Measurements from ENCODE around the gene KRT6C. TPM values are rescaled to one million over a fixed set of nuclear protein-coding genes. Genes with fewer than 3 reads are reported as not detected.
"Not testable (repeated sequence)": the region's sequence is repeated elsewhere in the genome, so short reads cannot be mapped to it uniquely, and the experiment has no call there.

KRT6C gene
- 19.3 TPM for total RNA-seq

DNA sequence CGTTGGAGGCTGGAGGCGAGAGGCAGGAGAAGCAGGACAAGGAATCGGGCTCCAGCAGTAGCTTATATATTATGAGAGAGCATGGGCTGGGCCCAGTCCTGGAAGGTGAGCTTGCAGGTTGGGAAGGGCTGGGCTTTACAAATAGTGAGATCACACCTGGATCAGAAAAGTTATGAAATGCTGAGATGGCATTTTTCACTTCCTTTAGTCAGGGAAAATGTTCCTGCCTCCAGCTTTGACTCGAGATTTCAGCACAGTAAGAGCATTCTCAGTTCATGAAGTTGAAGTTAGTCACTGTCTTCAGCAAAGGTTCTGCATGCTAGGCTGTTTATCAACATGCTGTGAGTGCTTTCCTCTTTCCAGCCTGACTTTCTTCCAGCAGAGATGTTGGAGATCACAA, at the start of gene KRT6C:
TSS of gene KRT6C (minus strand) at position 38 of the 400 bp plus-strand sequence. CDS start 68 bp downstream, outside the sequence.
- DNase-seq, result peak; percentile 10

DNA sequence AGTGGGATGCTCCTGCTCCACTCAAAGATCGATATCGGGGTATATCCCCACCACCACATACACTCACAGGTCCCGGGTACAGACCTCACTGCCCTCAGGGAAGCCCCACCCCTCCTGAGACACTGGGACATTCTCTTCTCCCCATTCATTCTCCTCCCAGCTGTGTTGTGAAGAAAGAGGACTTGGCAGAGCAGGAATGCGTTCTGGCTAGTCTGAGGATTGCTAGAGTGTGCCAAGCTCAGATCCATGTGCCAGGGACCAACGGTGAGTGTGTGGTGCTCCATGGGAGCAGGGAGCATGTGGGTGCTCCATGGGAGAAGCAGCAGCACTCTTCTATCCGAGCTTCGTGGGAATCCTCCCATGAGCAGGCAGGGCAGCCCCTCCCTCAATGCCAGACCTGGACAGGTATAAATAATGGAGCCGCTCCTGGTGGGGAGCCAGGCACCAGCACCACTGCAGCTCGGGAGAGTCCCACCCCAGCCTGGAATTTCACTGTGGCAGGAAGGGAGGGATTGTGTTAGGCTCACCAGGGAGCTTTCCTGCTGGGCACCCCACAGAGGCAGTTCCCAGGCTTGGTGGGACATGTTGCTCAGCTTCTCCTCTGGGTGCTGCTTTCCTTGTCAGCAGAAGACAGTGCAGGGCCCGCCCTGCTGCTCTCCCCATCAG, 48.9 kb upstream of the KRT6C start:
- DNase-seq, result peak; percentile 75

DNA sequence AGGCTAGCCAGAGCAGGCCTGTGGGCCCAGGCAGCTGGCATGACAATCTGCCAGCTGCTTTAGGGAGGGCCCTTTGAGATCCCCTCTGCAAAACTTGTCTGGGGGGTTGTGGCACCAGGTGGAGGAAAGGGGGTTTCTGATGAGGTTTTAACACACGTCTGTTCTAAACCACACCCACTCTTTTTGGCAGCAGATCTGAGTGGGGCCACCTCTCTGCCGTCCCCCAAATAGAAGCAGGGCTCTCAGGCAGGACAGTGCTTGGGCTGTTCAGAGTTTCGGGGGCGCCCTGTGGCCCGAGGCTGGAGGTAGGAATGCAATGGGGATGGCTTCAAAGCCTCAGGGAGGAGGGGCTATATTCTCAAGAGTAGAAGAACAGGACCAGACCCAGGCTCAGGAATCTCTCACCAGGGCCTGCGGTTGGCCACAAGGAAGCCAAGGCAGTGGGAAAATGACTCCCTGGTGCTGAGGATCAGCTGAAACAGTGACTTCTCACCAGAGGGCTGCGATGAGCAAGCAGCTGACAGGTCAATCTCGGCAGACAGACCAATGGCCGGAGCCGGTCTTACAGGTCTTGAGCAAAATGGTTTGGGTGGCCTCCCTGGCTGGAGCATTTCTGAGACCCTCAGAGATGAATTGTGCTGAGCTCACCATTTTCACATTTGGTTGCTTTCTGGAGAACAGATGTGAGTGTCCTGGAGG, 48.1 kb upstream of the KRT6C start:
- peak; percentile 85 for DNase-seq

DNA sequence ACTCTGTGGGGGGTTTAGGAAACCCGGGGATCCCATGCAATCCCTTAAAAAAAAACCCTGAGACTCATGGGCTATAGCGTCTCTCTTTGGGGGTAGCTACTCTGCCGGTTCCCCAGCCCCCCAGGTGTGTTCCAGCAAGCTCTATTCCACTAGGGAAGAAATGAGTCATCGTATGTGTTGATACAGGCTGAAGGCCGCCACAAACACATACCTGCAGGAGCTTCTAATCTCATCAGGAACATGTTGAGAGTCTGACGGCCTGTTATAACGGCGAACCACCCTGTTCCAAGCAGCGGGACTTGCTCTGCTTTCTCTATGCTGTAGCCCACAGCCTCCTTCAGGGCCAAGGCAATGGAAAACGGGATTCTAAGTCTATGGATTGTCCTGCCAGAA, 47.6 kb upstream of the KRT6C start:
- no peak for DNase-seq

GRCh38 chr12:52519826-52520662, 46.4 kb upstream of the KRT6C start, which contains the start of gene KRT5:
TSS of gene KRT5 (minus strand) at chr12:52520394. CDS start at chr12:52520296, 98 bp downstream.
- peak; percentile 65 for DNase-seq

DNA sequence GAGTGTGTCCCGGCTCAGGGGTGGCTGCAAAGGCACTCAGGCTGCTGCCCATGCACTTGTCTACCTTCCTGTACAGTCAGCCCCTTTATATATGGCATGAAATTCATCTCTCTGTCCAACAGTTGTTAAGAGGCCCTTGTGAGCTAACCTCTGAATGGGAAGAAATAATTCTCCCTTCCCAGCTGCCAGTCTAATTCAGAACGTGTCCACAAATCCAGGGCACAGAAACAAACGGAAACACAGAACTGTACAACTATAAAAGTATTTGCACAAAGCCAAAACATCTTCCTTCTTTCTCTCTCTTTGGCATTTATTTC, 45.7 kb upstream of the KRT6C start:
- DNase-seq, result peak; percentile 55

GRCh38 chr12:52518574-52519386, 45.2 kb upstream of the KRT6C start:
- no peak for DNase-seq

DNA sequence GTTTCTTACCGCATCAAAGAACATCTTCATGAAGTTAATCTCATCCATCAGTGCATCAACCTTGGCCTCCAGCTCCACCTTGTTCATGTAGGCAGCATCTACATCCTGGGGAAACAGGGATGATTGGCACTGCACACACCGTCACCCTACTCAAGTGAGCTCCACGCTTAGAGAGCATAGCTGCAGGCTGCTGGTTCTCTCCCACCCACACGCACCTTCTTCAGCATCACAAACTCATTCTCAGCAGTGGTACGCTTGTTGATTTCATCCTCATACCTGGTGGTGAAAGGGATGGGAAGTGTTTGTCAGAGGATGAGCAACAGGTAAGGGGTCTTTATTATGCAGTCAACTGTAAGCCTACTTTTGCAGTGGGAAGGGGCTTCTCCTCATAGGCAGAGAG, 44.3 kb upstream of the KRT6C start:
- DNase-seq, result no peak

DNA sequence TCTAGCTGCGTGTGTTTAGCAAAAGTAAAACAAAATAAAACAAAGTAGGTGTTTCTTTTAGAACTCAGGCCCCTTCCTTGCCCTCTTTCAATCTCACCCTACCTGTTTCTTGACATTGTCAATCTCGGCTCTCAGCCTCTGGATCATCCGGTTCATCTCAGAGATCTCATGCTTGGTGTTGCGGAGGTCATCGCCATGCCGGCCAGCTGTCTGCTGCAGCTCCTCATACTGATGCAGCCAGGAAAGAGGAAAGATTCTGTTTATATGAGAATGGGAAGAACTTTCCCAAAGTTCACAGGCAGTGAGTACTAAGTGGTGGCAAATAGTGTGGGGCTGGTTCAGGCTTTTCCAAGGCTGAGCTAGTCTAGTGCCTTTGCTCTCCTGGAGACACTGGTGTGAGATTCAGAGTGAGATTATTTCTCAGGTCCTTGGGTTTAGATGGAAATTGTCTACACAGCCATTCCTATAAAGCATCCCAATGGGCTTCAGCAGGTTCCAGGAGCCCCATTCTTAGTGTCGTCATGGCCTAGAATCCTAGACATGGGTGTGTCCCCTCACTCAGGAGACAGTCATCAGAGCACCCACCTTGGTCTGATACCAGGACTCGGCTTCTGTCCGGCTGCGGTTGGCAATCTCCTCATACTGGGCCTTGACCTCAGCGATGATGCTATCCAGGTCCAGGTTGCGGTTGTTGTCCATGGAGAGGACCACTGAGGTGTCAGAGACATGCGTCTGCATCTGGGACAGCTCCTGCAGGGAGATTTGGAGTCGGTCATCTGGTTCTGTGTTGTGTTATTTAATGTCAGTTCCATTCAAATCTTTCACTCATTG, 43.6 kb upstream of the KRT6C start:
- DNase-seq, result no peak

DNA sequence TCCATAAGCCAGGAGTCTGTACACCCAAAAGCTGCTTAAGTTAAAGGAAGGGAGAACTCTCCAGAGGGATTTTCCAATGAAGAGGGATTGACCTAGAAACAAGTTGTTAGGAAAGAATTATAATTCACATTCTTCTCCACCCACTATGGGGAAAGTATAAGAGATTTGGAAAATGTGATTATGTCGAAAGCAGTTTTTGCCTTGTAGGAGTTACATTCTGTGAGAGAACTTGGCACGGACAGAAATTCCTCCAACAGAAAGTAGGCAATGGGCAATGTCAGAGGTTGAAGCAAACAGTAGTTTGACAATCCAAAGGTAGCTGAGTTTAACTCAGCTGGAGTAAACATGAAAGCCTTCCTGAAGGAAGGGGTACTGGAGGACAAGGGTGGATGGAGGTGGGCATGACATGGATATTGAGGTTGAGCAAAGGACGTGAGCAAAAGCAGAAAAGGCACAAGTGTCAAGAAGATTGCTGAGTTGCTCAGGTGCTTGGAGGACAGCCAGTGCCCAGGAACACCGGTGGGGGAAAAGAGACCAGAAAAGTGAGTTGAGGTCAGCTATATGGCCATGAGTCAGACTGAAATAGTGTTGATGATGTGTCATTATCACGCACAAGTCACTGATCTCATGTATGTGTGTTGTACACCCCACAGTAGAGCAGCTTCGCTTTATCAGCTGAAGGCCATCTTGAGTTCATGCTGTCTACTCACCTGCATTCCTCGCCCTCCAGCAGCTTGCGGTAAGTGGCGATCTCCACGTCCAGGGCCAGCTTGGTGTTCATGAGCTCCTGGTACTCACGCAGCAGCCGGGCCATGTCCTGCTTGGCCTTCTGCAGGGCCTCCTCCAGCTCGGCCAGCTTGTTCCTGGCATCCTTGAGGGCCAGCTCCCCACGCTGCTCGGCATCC, 42.6 kb upstream of the KRT6C start:
- no peak for DNase-seq

DNA sequence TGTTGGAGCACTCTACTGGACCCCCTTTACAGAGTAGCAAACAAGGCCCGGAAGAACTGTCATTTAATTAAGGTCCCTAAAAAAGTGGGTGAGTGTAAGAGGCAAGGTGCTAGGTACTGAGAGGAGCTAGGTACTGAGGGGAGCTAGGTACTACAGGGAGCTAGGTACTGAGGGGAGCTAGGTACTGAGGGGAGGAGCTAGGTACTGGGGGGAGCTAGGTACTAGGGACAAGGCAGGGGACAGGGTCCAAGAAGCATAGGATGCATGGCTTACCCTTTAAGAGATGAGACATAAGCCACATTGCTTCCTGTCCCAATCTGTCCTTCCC, 41.7 kb upstream of the KRT6C start:
- DNase-seq, result no peak

- no peak for DNase-seq
Observed at GRCh38 chr12:52514471-52515318, 41.1 kb upstream of the KRT6C start.

GRCh38 chr12:52513736-52514135, 40.1 kb upstream of the KRT6C start:
- no peak for DNase-seq

- no peak for DNase-seq
Observed at GRCh38 chr12:52508211-52508610, 34.6 kb upstream of the KRT6C start.

- DNase-seq, result peak; percentile 51
Observed at GRCh38 chr12:52506858-52507715, 33.5 kb upstream of the KRT6C start.

- DNase-seq, result no peak
Observed at GRCh38 chr12:52502877-52503276, 29.3 kb upstream of the KRT6C start.

GRCh38 chr12:52501490-52501889, 27.9 kb upstream of the KRT6C start:
- DNase-seq, result no peak

GRCh38 chr12:52500574-52500973, 27.0 kb upstream of the KRT6C start:
- DNase-seq, result not testable (repeated sequence)
